ENCODE results near the gene PGP.

The PGP gene

GRCh38 chr16:2171601-2172178 is 43.0 kb downstream of the PGP start:
- no peak overlapping the region for H3K4me2 ChIP-seq (ENCODE audit: low read length, poor library complexity, severe bottlenecking)
- H3K9ac ChIP-seq (ENCODE audit: low read length), result no peak overlapping the region
- H3K4ac ChIP-seq (ENCODE audit: low read depth in 1 of 2, low read length in 2 of 2), result no peak overlapping the region
- no peak overlapping the region for H2BK15ac ChIP-seq (ENCODE audit: low read depth, poor library complexity, severe bottlenecking)
- H2BK5ac ChIP-seq (ENCODE audit: low read depth, low read length, poor library complexity, severe bottlenecking), result no peak overlapping the region
- H3K23ac ChIP-seq (ENCODE audit: low read length in 2 of 2), result no peak overlapping the region
- DNase-seq, result no peak
- H4K91ac ChIP-seq (ENCODE audit: low read length), result no peak overlapping the region
- no peak overlapping the region for H3K4me3 ChIP-seq (ENCODE audit: insufficient read depth in 1 of 2, low read depth in 1 of 2, low read length in 2 of 2)
- H3K4me1 ChIP-seq (ENCODE audit: control insufficient read depth, insufficient read depth, low read depth, low read length), result peaks cover 9% of the 10 kb centered on the region
- H3K14ac ChIP-seq (ENCODE audit: low read length in 2 of 2), result no peak overlapping the region
- no peak overlapping the region for H4K8ac ChIP-seq (ENCODE audit: low read length)
- H3K79me1 ChIP-seq (replicated peaks; ENCODE audit: low read length, poor library complexity, severe bottlenecking), result peaks cover 54% of the 10 kb centered on the region
- H3K36me3 ChIP-seq (ENCODE audit: control insufficient read depth in 1 of 2, insufficient read depth in 2 of 2, low read depth in 1 of 2, low read length in 2 of 2), result peaks cover 72 to 100% of the 10 kb centered on the region in 2 experiments
- no peak overlapping the region for H2BK120ac ChIP-seq (ENCODE audit: low read depth, low read length)
- H2AK5ac ChIP-seq (ENCODE audit: low read length, severe bottlenecking), result no peak overlapping the region
- no peak overlapping the region for H2AFZ ChIP-seq (ENCODE audit: low read depth, low read length)
- no peak overlapping the region for H3K27ac ChIP-seq (ENCODE audit: low read length, poor library complexity, severe bottlenecking)
- H3K27me3 ChIP-seq (ENCODE audit: control insufficient read depth in 1 of 2, insufficient read depth in 1 of 2, low read length in 2 of 2), result no peaks in the 10 kb centered on the region
- WGBS, result 98% methylated on average over 28 of the region's 28 CpGs
- H2BK12ac ChIP-seq (ENCODE audit: low read length in 2 of 2), result no peak overlapping the region
- H3K18ac ChIP-seq (ENCODE audit: low read depth in 1 of 2, low read length in 2 of 2), result no peak overlapping the region
- no peaks in the 10 kb centered on the region for H3K9me3 ChIP-seq (ENCODE audit: control insufficient read depth, low read length)

- Histone ChIP-seq H2BK120ac (ENCODE audit: low read depth, low read length) (no peak overlapping the region), H3K9ac (ENCODE audit: low read length) (no peak overlapping the region), H2BK5ac (ENCODE audit: low read depth, low read length, poor library complexity, severe bottlenecking) (no peak overlapping the region), H2BK15ac (ENCODE audit: low read depth, poor library complexity, severe bottlenecking) (no peak overlapping the region), H3K4ac (ENCODE audit: low read depth in 1 of 2, low read length in 2 of 2) (no peak overlapping the region), H2AFZ (ENCODE audit: low read depth, low read length) (no peak overlapping the region), H3K23ac (ENCODE audit: low read length in 2 of 2) (no peak overlapping the region), H3K79me1 (replicated peaks; ENCODE audit: low read length, poor library complexity, severe bottlenecking) (peaks cover 59% of the 10 kb centered on the region), H3K4me1 (ENCODE audit: control insufficient read depth, insufficient read depth, low read depth, low read length) (peaks cover 9% of the 10 kb centered on the region), H3K4me3 (ENCODE audit: insufficient read depth in 1 of 2, low read depth in 1 of 2, low read length in 2 of 2) (no peak overlapping the region), H3K14ac (ENCODE audit: low read length in 2 of 2) (no peak overlapping the region), H4K8ac (ENCODE audit: low read length) (no peak overlapping the region), H3K27me3 (ENCODE audit: control insufficient read depth in 1 of 2, insufficient read depth in 1 of 2, low read length in 2 of 2) (no peaks in the 10 kb centered on the region), H3K36me3 (ENCODE audit: control insufficient read depth in 1 of 2, insufficient read depth in 2 of 2, low read depth in 1 of 2, low read length in 2 of 2) (peaks cover 74 to 100% of the 10 kb centered on the region in 2 experiments), H3K18ac (ENCODE audit: low read depth in 1 of 2, low read length in 2 of 2) (no peak overlapping the region), H3K4me2 (ENCODE audit: low read length, poor library complexity, severe bottlenecking) (no peak overlapping the region), H2AK5ac (ENCODE audit: low read length, severe bottlenecking) (no peak overlapping the region), H3K27ac (ENCODE audit: low read length, poor library complexity, severe bottlenecking) (no peak overlapping the region), H3K9me3 (ENCODE audit: control insufficient read depth, low read length) (no peaks in the 10 kb centered on the region), H2BK12ac (ENCODE audit: low read length in 2 of 2) (no peak overlapping the region), H4K91ac (ENCODE audit: low read length) (no peak overlapping the region)
- WGBS, result 97% methylated on average over 44 of the region's 47 CpGs
- DNase-seq, result no peak
Observed at GRCh38 chr16:2170587-2171435, 43.8 kb downstream of the PGP start.

GRCh38 chr16:2170080-2170479 is 44.6 kb downstream of the PGP start:
- H2AK5ac ChIP-seq (ENCODE audit: low read length, severe bottlenecking), result no peak overlapping the region
- peaks cover 69 to 100% of the 10 kb centered on the region in 2 experiments for H3K36me3 ChIP-seq (ENCODE audit: control insufficient read depth in 1 of 2, insufficient read depth in 2 of 2, low read depth in 1 of 2, low read length in 2 of 2)
- no peak overlapping the region for H2AFZ ChIP-seq (ENCODE audit: low read depth, low read length)
- peak overlapping the region in 1 of 2 experiments; percentile 35 for H3K4me3 ChIP-seq (ENCODE audit: insufficient read depth in 1 of 2, low read depth in 1 of 2, low read length in 2 of 2)
- H3K14ac ChIP-seq (ENCODE audit: low read length in 2 of 2), result no peak overlapping the region
- H3K4me1 ChIP-seq (ENCODE audit: control insufficient read depth, insufficient read depth, low read depth, low read length), result peaks cover 9% of the 10 kb centered on the region
- no peak overlapping the region for H3K27ac ChIP-seq (ENCODE audit: low read length, poor library complexity, severe bottlenecking)
- no peak overlapping the region for H3K18ac ChIP-seq (ENCODE audit: low read depth in 1 of 2, low read length in 2 of 2)
- H4K8ac ChIP-seq (ENCODE audit: low read length), result no peak overlapping the region
- no peak overlapping the region for H2BK5ac ChIP-seq (ENCODE audit: low read depth, low read length, poor library complexity, severe bottlenecking)
- H3K9me3 ChIP-seq (ENCODE audit: control insufficient read depth, low read length), result no peaks in the 10 kb centered on the region
- no peak overlapping the region for H3K4me2 ChIP-seq (ENCODE audit: low read length, poor library complexity, severe bottlenecking)
- DNase-seq, result no peak
- H3K23ac ChIP-seq (ENCODE audit: low read length in 2 of 2), result no peak overlapping the region
- peaks cover 60% of the 10 kb centered on the region for H3K79me1 ChIP-seq (replicated peaks; ENCODE audit: low read length, poor library complexity, severe bottlenecking)
- no peak overlapping the region for H4K91ac ChIP-seq (ENCODE audit: low read length)
- no peak overlapping the region for H2BK15ac ChIP-seq (ENCODE audit: low read depth, poor library complexity, severe bottlenecking)
- no peak overlapping the region for H2BK120ac ChIP-seq (ENCODE audit: low read depth, low read length)
- no peaks in the 10 kb centered on the region for H3K27me3 ChIP-seq (ENCODE audit: control insufficient read depth in 1 of 2, insufficient read depth in 1 of 2, low read length in 2 of 2)
- WGBS, result 94% methylated on average over 18 of the region's 18 CpGs
- H3K9ac ChIP-seq (ENCODE audit: low read length), result no peak overlapping the region
- H2BK12ac ChIP-seq (ENCODE audit: low read length in 2 of 2), result no peak overlapping the region
- no peak overlapping the region for H3K4ac ChIP-seq (ENCODE audit: low read depth in 1 of 2, low read length in 2 of 2)

GRCh38 chr16:2167068-2167638 is 47.5 kb downstream of the PGP start:
- Histone ChIP-seq H3K18ac (ENCODE audit: low read depth in 1 of 2, low read length in 2 of 2) (no peak overlapping the region), H3K14ac (ENCODE audit: low read length in 2 of 2) (no peak overlapping the region), H3K27me3 (ENCODE audit: control insufficient read depth in 1 of 2, insufficient read depth in 1 of 2, low read length in 2 of 2) (no peaks in the 10 kb centered on the region), H2BK120ac (ENCODE audit: low read depth, low read length) (no peak overlapping the region), H2AK5ac (ENCODE audit: low read length, severe bottlenecking) (no peak overlapping the region), H3K9me3 (ENCODE audit: control insufficient read depth, low read length) (no peaks in the 10 kb centered on the region), H2BK5ac (ENCODE audit: low read depth, low read length, poor library complexity, severe bottlenecking) (no peak overlapping the region), H3K4me3 (ENCODE audit: insufficient read depth in 1 of 2, low read depth in 1 of 2, low read length in 2 of 2) (no peak overlapping the region), H3K36me3 (ENCODE audit: control insufficient read depth in 1 of 2, insufficient read depth in 2 of 2, low read depth in 1 of 2, low read length in 2 of 2) (peaks cover 47 to 85% of the 10 kb centered on the region in 2 experiments), H3K4me1 (ENCODE audit: control insufficient read depth, insufficient read depth, low read depth, low read length) (peaks cover 29% of the 10 kb centered on the region), H3K4me2 (ENCODE audit: low read length, poor library complexity, severe bottlenecking) (no peak overlapping the region), H2BK15ac (ENCODE audit: low read depth, poor library complexity, severe bottlenecking) (no peak overlapping the region), H3K27ac (ENCODE audit: low read length, poor library complexity, severe bottlenecking) (no peak overlapping the region), H4K8ac (ENCODE audit: low read length) (no peak overlapping the region), H2BK12ac (ENCODE audit: low read length in 2 of 2) (no peak overlapping the region), H3K4ac (ENCODE audit: low read depth in 1 of 2, low read length in 2 of 2) (no peak overlapping the region), H3K79me1 (replicated peaks; ENCODE audit: low read length, poor library complexity, severe bottlenecking) (peaks cover 50% of the 10 kb centered on the region), H2AFZ (ENCODE audit: low read depth, low read length) (no peak overlapping the region), H3K23ac (ENCODE audit: low read length in 2 of 2) (no peak overlapping the region), H3K9ac (ENCODE audit: low read length) (no peak overlapping the region), H4K91ac (ENCODE audit: low read length) (no peak overlapping the region)
- no peak for DNase-seq
- 97% methylated on average over 18 of the region's 18 CpGs for WGBS

Data from mesenchymal stem cell (in vitro differentiated cells and primary cell).